Endometrium (tissue), 2 donors: Measurements from ENCODE around the gene UBL5.
"Not testable (repeated sequence)": the region's sequence is repeated elsewhere in the genome, so short reads cannot be mapped to it uniquely, and the experiment has no call there.

ENCODE experiments used
- FAIRE-seq: peaks from 2 replicates; lab custom pipeline; 2012; peaks lifted over from hg19 to GRCh38; lab: Jason Lieb, UNC
- donor health status: control.
- donor health status: control.

UBL5 gene

DNA sequence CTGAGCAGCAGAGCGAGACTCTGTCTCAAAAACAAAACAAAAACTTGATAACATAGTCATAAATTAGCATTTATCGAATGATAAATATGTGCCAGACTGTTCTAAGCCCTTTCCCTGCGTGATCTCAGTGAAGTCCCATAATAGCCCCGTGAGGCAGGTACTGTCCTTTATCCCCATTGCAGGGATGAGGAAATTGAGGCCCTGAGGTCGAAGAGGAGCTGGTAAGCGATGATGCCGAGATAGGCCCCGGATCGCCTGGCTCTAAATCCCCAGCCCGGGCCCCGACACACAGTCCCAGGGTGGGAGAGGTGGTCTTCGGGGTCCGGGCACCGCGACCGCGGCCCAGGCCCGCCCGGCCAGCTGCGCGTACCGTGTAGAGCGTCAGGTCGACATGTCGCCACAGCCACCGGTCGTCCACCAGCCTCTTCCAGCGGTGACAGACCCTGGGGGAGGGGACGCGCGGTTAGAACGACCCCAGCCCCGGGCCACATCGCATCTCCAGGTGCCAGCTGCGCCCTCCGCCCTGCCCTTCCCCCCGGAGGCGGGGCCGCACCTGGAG, 9.5 kb upstream of the UBL5 start:
- FAIRE-seq = no peak

- peak; percentile 89 for FAIRE-seq
Observed at GRCh38 chr19:9818734-9819595, 8.8 kb upstream of the UBL5 start, which contains the start of gene FBXL12. Gene FBXL12, minus strand, starts transcription at chr19:9819079. Its CDS starts 266 bp downstream, at chr19:9818813.

DNA sequence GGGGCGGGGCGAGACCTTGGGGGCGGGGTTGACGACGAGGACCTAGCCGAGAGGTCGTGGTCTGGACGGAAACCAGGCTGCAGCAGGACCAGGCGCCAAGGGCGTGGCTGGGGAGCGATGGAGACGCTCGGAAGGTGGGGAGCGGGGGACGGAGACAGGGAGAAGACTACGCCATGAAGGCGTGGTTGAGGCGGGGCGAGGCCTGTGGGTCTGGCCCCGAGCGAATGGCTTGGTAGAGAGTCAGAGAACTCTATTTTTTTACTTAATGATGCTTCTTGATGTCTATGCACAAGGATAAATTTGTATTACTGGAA, 8.2 kb upstream of the UBL5 start:
- peak; percentile 18 for FAIRE-seq

- FAIRE-seq = not testable (repeated sequence)
Observed at GRCh38 chr19:9820034-9820433, 7.7 kb upstream of the UBL5 start.

DNA sequence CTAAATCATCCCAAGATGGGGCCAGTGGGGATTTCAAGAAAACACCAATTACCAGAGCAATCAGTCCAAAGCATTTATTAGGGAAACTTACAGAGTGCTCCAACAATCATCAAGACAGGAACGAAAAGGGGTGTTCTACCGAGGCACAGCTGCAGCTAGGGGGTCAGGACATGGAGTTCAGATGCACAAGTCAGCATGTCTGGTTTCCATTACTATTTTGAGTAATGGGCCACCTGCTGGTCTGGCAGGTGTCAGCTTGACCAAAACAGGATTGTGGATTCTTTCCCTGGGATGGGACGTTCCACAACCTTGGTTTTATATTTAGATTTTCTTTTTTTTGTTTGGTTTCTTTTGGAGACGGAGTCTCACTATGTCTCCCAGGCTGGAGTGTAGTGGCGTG, 3.9 kb upstream of the UBL5 start:
- FAIRE-seq = no peak

- no peak for FAIRE-seq
Observed at GRCh38 chr19:9828551-9829063, 889 bp downstream of the UBL5 start.

GRCh38 chr19:9834307-9834725, 6.6 kb downstream of the UBL5 start:
- no peak for FAIRE-seq

GRCh38 chr19:9834726-9835506, 7.2 kb downstream of the UBL5 start, which contains the start of gene PIN1:
Gene PIN1, plus strand, starts transcription at chr19:9835318. Its CDS starts 27 bp downstream, at chr19:9835345.
- peak; percentile 72 for FAIRE-seq

- FAIRE-seq = no peak
Observed at GRCh38 chr19:9835507-9835949, 7.8 kb downstream of the UBL5 start.

- no peak for FAIRE-seq
Observed at GRCh38 chr19:9836021-9836420, 8.3 kb downstream of the UBL5 start.

- no peak for FAIRE-seq
Observed at GRCh38 chr19:9838324-9838723, 10.6 kb downstream of the UBL5 start.

DNA sequence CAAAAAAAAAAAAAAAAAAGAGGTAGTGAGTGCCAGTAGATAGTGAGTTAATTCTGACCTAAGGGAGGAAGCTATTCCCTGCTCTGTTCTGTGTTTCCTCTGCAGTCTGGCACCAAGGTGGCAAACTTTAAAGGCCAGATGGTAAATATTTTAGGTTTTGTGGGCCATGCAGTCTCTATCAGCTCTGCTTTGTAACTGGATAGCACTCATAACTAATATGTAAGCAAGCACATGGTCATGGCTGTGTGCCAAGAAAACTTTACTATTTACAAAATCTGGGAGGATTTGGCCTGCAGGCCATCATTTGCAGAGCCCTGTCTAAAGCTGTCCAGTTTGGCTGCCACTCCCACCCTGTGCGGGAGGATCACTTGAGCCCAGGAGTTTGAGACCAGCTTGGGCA, 11.7 kb downstream of the UBL5 start:
- no peak for FAIRE-seq

DNA sequence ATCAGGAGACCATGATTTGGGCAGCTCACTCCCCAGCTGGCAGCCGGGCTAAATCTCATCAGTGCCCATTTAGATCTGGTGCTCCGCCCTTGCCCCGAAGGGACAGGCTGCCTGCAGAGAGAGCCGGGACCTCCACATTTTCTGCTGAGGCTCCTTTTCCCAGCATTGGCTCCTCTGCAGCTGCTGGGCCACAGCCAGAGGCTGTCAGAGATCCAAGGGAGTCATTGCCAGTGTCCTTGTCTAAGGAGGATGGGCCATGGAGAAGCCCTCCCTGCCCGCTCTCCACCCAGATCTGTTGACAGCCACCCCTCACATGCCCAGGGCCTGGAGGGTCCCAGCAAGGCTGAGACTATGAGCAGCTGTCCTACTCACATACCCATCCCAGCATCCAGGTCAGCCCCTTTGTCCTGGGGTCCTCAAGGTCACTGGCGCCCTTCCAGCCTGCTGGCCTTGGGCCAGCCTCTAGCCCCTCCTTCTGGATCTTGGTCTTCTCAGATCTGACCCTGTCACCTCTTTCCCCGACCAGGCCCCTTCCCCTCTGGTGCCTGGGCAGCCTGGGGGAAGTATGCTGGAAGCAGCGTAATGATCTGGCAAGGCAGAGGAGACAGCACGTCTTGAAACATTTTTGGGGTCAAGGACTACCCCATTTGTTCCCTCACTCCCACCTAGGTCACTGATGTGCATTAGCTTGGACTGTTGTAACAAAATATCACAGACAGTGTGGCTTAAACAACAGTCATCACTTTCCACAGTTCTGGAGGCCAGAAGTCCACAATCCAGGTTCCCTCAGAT, 15.3 kb downstream of the UBL5 start:
- no peak for FAIRE-seq

GRCh38 chr19:9843626-9844273, 16.0 kb downstream of the UBL5 start:
- not testable (repeated sequence) for FAIRE-seq

DNA sequence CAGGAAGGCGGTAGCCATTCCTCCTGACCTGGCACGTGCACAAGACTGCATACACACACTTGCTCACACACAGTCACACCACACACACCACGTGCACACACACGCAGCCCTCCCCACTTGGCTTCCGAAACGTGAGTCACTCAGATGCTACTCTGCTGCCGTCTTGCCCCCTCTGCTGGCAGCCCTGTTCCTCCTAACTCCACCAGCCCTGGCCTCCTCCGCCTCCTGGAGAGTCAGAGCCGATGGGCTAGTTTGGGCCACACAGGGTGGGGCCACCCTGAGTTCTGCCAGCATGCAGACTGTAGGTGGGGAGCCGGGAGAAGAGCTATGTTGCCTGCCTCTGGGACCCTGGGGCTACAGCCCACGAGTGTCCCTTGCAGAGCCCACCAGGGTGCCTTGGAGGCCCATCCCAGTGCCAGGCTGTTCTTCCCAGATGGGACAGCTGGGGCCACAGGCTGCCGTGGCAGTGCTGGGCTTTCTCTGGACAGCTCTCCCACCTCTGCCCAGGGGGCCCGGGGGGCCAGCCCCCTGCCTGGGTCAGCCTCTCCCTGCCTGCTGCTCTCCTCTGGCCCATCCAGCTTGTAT, 19.5 kb downstream of the UBL5 start:
- FAIRE-seq = no peak

DNA sequence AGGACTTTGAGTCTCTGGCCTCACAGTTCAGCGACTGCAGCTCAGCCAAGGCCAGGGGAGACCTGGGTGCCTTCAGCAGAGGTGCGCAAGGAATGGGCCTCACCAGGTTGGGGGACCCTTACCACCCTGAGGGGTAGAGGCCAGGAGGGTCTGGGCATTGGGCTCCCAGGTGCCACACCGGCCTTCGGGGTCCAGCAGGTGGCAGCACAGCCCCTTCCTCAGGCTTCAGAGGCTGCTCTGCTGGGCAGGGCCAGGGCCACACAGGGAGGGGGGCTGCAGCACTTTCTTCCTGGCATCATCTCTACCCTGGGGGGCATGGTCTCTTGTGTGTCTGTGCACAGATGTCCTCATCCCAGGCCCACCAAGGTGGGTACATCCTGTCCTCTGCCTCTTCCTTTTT, 20.3 kb downstream of the UBL5 start:
- no peak for FAIRE-seq

- FAIRE-seq = no peak
Observed at GRCh38 chr19:9848762-9849161, 21.0 kb downstream of the UBL5 start.

GRCh38 chr19:9849791-9850190, 22.1 kb downstream of the UBL5 start:
- FAIRE-seq = no peak

GRCh38 chr19:9850235-9850959, 22.7 kb downstream of the UBL5 start:
- FAIRE-seq = no peak

GRCh38 chr19:9854282-9854846, 26.6 kb downstream of the UBL5 start:
- FAIRE-seq = no peak
